HG02623 (cell line): ENCODE data around the gene KRTAP10-5.
"Not testable (repeated sequence)": the region's sequence is repeated elsewhere in the genome, so short reads cannot be mapped to it uniquely, and the experiment has no call there.

ENCODE experiments used
- ATAC-seq: cut with Tn5 transposase; IDR thresholded peaks from one replicate; pipeline ENCODE4 v1.9.1; 2021; ENCODE audit warnings: moderate library complexity; ENCODE audit not compliant: unreplicated experiment

Gene KRTAP10-5

DNA sequence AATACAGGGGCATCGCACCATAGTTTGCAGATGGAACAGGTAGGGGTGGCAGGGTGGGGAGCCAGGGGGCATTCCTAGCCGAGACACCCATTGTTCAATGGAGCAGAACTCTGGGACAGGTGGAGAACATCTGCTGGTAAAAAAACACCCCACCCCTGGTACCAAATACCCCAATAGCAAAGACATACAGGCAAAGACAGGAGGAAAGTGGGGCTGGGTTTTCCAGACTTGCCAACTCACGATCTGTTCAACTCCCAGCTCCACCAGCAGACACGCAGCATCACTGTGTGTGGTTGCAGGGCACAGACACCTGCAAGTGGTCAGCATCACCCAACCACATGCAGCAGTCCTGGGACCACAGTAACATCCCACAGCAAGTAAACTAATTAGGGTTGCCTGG lies 31.1 kb upstream of the KRTAP10-5 start:
- ATAC-seq: no peak

DNA sequence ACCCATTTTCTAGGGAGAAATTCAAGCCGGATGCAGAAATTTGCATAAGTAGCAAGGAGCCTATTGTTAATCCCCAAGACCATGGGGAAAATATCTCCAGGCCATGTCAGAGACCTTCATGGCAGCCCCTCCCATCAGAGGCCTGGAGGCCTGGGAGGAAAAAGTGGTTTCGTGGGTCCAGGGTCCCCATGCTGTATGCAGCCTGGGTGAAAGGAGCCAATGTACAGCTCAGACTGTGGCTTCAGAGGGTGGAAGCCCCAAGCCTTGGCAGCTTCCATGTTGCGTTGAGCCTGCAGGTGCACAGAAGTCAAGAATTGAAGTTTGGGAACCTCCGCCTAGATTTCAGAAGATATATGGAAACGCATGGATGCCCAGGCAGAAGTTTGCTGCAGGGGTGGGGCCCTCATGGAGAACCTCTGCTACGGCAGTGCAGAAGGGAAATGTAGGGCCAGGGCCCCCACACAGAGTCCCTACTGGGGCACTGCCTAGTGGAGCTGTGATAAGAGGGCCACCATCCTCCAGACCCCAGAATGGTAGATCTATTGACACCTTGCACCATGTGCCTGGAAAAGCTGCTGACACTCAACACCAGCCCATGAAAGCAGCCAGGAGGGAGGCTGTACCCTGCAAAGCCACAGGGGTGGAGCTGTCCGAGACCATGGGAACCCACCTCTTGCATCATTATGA lies 29.9 kb upstream of the KRTAP10-5 start:
- ATAC-seq: not testable (repeated sequence)

DNA sequence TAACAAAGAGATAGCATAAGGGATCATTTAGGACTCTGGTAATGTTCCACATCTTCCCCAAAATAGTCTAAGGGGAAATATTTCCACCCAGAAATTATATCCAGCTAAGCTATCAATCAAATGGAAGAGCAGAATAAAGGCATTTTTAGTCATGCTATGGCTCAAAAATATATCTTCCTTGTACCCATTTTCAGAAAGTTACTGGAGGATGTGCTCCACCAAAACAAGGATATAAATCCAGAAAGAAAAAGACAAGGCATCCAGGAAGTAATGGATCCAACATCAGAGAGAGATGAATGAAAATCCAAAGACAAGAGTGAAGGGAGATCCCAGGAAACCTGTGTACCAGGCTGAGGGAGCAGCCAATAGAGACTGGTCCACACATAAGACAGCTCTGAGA lies 28.8 kb upstream of the KRTAP10-5 start:
- no peak for ATAC-seq

DNA sequence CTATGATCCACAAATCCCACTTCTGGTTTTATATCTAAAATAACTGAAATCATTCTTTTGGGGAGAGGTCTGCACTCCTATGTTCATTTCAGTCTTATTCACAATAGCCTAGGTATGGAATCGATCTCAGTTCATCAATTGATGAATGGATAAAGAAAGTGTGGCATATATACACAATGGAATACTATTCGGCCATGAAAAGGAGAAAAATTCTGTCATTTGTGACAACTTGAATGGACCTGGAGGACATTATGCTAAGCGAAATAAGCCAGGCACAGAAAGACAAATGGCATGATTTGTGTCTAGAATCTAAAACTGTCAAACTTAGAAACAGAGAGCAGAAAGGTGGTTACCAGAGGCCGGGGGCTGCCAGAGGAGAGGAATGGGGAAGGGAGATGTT lies 26.1 kb upstream of the KRTAP10-5 start:
- ATAC-seq: no peak

DNA sequence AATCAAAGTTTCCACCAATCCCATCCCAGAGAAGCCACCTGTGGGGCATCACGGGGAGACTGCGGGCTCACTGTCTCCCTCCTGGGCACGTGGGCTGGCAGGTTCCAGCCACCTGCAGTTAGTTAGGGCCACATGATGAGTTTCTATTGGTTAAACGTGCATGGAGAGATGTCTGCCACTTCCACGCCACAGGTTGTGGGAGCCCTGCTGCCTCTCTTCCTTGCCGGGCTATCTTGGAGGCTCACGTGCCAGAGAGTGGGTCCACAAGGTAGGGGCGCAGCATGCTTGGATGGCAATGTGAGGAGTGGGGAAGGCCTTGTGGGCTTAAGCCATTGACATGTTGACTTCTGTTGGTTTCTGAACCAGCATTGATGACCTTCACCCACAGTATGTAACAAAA lies 23.5 kb upstream of the KRTAP10-5 start:
- ATAC-seq: no peak

DNA sequence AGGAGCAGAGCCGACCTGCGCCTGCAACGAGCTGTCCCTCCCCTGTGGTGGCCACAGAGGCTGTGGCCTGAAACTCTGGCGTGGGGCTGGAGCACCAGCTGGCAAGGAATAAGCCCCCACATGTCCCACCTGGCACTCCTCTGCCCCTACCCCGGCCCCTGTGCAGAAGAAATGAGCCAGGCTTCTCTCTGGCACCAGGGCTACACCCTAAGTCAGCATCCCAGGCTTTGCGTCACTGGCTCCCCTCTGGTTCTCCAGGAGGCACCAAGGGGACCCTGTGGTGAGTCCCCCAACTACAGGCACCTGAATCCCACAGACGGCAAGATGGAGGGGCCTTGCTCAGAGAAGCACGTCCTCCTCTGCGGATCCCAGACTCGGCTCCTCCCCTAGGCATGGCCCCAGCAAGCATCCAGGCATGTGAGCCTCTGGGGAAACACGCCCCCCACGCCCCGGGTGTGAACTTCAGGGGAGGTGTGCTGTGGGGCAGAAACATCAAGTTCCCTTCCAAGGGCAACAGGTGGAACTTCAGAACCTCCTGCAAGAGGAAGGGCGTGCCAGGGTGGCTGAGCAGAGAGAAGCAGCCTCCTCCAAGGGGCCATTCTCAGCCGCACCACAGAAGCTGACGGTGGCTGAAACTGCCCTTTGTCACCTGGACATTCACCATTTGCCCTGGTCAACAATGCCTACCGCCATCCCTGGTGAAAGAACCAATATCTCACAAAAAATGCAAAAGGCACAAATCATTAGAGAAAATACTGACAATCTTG lies 22.9 kb upstream of the KRTAP10-5 start:
- no peak for ATAC-seq

DNA sequence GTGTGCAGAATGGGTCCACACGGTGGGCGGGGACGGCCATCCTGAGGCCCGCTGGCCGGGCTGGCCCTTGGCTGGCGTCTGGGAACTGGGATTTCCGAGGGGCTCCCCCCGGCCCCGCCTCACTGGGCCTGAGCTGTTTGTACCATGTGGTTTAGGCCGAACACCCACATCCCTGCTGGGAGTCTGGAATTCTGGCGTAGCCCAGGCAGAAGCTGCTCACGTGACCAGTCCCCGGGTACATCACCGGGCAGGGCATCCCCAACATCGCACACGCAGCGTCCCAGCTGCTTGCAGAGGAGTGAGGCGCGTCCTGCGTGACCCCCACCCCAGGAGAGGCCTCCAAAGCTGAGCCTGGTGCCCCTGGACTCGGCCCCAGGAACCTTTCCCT lies 22.1 kb upstream of the KRTAP10-5 start:
- ATAC-seq: no peak

DNA sequence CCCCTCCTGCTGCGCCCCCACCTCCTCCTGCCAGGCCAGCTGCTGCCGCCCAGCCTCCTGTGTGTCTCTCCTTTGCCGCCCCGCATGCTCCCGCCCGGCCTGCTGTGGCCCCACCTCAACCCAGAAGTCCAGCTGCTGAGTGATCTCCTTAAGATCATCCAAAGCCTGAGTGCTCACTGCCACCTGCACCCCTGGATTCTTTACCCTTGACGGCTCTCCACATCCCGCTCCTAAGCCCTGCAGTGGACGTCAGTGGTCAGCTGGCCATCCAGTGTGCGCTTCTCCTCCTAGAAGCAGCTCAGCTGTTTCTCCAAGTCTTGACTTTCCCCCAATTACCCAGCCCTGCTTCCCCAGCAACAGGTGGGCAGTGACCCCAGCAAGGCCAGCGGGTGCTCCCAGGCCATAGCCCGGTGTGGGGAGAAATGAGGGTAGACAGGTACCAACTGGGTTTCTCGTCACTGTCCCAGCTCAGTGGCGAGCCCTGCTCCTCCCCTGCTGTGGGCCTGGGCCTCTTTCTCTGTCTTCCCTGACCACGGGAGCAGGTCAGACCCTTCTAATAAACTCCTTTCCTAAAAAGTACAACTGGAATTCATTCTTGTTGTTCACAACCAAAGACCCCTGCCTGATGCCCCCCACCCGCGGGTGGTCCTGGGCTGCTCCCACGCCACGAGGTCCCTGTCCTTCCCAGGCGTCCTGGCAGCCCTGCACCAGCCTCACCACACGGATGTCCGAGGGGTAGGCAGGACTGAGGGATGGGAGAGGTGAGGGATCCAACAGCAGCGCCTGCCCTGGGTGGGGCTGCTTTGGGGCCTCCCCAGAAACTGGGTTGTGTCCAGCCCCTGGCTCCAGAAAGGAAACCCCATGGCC lies 21.4 kb upstream of the KRTAP10-5 start:
- no peak for ATAC-seq

DNA sequence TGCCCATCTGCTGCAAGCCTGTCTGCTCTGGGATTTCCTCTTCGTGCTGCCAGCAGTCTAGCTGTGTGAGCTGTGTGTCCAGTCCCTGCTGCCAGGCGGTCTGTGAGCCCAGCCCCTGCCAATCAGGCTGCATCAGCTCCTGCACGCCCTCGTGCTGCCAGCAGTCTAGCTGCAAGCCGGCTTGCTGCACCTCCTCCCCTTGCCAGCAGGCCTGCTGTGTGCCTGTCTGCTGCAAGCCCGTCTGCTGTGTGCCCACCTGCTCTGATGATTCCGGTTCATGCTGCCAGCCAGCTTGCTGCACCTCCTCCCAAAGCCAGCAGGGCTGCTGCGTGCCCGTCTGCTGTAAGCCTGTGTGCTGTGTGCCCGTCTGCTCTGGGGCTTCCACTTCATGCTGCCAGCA lies 20.7 kb upstream of the KRTAP10-5 start:
- ATAC-seq: not testable (repeated sequence)

DNA sequence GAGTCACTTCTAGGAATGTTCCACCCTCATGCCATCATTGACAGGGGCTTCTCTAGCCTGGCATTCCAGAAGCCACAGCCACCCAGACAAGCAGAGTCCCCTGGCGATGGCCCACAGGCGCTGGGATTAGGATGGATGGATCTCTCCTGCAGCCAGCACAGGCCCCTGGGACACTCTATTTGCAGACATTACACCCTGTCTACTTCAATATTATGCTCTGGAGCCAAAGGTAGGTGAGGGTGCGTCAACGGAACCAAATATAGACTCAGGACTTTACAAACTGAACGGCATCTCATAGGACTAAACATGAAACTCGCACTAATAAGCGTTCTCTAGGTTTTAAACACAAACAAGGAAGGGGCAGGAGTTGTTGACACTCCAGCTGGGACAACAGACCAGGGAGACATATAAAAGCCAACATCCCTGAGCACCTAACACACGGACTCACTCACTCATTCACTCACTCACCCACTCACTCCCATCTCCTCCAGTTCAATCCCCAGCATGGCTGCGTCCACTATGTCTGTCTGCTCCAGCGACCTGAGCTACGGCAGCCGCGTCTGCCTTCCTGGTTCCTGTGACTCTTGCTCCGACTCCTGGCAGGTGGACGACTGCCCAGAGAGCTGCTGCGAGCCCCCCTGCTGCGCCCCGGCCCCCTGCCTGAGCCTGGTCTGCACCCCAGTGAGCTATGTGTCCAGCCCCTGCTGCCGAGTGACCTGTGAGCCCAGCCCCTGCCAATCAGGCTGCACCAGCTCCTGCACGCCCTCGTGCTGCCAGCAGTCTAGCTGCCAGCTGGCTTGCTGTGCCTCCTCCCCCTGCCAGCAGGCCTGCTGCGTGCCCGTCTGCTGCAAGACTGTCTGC lies 19.9 kb upstream of the KRTAP10-5 start, which contains the start of gene KRTAP10-7:
Gene KRTAP10-7, plus strand, starts transcription at position 480 of the 861 bp plus-strand sequence. Its CDS starts 25 bp downstream, at position 505.
- not testable (repeated sequence) for ATAC-seq

DNA sequence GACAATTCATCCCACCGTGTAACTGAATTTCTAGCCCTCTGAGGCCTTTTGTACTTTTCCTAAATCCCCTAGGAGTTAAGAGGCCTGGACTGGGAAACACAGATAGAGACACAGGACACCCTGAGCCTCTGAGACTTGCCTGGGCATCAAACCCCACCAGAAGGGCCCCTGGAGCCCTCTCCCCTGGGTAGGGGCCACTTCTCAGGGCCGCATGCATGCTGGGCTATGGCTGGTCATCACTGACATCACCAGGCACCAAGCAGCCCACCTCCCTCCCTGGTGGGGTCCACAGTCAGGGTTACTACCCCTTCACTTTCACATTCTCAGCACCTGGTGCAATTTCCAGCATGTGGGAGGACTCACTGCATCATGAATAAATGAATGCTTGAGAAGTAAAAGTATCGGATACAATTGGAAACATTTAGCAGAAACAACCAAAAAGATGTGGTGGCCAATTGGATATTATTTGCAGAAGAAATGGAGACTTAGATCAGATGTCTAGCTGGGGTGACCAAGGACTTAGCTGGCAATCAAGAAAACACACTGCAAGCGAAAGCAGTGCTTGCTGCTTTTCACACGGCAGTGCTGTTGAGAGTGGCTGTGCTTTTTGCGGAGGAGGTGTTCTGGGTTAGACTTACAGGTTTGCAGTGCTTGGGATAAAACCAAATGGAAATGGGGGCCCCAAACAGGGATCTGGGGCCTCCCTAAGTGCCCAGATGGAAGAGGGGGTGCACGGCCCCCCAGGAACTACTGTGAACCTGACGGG lies 19.0 kb upstream of the KRTAP10-5 start:
- no peak for ATAC-seq

DNA sequence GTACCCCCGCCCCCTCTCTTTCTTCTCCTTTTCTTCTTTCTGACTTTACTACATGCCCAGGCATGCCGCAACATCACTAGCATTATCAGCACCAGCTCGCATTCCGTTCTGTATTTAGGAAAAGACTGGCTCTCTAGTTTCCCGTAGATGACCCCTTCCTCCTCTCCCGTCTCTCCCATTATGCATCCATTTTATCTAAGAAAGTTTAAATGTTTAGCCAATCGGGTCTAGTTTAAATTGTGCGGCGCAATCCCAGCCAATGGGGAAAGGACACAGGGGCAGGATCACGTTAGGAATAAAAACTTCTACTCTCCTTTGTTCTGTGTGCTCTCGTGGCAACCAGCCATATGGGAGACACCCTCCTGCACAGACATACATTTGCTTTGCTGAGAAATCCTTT lies 17.7 kb upstream of the KRTAP10-5 start:
- no peak for ATAC-seq

DNA sequence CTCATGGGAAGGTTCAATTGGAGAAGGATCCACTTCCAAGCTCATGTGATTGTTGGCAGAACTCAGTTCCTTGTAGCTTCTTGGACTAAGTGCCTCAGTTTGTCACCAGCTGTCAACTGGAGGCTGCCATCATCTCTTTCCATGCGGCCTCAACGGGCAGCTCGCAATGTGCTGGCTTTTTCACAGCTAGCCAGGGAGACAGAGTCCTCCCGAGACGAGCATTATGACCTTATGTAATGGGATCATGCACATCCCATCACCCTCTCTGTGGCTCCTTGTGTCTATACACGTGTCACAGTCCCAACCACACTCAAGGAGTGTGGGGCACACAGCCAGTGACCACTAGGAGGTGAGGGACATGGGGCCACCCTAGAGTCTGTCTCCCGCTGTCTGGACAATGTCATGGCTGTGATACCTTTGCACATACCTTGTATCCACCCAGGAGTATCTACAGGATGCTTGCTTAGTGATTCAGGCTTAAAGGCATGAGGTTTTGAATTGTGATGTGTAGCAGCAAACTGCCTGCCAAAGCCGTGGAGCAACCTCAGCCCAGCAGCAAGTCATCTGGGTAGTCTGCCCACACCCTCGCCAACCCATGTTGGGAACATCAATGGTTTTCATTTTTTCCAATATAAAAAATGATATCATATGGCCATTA lies 15.8 kb upstream of the KRTAP10-5 start:
- no peak for ATAC-seq

DNA sequence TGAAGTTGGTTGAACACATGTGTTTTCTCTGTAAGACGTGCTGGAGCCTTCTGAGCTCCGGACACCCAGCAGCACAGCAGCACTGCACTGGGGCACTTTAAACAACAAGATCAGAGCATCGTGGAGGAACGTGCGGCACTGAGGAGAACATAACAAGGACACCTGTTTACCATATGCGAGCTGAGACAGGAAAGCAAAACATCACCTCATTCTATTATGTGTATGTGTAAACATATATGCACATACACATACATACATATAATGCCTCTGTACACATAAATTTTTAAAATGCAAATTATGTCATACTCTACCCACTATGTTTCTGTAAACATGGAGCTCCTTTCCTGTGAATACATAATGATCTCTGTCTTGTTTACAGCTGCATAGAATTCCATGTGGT lies 15.1 kb upstream of the KRTAP10-5 start:
- no peak for ATAC-seq

DNA sequence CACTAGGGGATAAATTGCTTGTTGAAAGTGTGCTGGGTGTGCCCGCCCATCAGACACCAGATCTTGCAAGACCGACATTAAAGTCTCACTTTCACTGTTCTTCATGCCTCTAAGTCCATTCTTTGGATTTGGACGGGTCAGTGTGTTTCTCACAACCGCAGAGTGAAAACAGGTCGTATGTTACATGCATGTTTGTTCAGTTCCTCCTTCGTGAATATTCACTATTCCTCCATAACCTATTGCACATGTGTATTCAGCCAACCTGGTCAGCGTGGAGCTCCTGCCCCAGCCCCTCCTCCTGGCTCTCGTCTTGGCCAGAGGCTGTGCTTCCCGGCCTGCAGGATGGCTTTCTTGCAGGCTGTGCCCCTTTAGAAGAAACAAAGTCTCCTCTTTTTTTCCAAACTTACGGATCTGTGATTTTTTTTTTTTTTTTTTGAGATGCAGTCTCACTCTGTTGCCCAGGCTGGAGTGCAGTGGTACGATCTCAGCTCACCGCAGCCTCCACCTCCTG lies 14.1 kb upstream of the KRTAP10-5 start:
- ATAC-seq: no peak

DNA sequence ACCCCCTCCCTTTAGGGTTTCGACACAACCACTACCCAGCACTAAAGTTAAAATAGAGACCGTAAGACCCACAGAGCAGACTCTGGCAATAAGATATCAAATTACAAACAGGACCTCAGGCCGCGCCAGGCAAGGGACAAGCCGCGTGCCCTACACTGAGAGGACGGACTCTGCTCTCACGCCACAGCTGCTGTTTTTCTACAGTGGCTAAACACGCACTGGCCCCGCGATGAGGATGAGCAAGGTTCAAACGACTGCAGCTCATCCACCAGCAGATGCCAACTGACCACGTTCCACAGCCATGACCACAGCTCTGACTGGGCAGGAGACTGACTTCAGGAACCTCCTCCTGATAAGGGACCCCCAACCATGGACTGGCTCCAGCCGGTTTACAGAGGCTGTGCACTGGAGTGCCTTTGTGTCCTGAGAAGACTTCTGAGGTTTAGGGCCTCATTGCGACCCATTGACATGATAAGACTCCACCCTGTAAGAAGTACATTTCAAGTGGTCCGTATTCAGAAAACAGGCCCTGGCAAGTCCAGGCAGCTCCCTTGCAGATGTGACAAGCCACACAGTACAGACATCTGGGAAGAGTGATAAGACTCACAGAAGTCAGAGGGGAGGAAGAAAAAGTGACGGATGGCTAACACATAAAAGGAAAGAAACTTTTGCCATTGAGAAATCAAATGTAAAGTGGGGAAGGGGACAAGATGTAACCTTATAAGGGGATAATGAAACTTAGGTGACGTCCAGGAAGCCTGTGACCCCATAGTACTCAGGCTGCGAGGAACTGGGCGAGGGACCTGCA lies 13.4 kb upstream of the KRTAP10-5 start:
- ATAC-seq: no peak

DNA sequence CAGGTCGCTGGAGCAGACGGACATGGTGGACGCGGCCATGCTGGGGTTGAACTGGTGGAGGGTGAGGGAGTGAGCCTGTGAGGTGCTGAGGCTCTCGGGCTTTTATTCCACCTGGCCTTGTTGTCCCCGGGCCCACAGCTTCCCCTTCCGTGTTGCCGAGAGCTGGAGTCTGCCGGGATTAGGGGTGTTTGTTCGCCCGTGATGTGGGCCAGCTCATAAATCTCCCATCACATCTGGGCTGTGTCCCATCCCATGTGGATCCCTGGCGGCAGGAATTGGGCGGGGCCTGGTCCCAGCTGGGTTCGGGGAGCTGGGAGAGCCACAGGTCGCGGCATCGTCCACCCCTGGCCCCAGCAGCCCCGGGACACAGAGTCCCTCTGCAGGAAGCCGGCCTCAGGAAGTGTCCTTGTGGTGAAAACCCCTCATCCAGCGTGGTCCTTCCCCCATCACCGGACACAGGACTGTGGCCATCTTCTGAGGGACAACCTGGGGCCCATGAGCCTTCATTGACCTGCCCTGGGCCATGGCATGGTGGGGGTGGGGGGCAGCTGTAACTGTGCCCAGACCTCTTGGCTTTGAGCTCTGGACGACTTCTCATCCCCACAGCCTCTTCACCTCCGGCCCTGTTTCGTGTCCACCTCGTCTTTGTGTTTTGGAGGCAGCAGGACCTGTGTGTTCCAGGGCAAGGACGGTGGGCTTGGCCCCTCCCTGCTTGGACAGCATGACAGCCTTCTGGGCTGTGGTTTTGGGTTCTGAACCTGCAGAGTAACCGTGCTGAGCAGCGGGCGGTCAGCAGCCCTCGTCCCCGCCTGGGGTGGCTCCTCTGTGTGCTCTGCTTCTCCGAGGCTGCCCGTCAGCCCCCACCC lies 12.3 kb upstream of the KRTAP10-5 start, which contains the start of gene KRTAP10-6:
Gene KRTAP10-6, minus strand, starts transcription at position 60 of the 866 bp plus-strand sequence. Its CDS starts 21 bp downstream, at position 39.
- no peak for ATAC-seq
